ENCODE measurements around the gene NPR2. TPM values are rescaled to one million over a fixed set of nuclear protein-coding genes. Genes with fewer than 3 reads are reported as not detected.

NPR2 gene
- polyA plus RNA-seq, 1 donor (not counting 4 experiments of a cell fraction or from before 2014, with no cell fraction given), result 5.0 TPM

- peak within 1 kb of the TSS; percentile 85 for H3K4me2 ChIP-seq (ENCODE audit: control insufficient read depth, extremely low read depth, insufficient read depth, low read depth, low read length)
- H3K27ac ChIP-seq (ENCODE audit: control insufficient read depth, insufficient read depth, low read length), result peak within 1 kb of the TSS; percentile 75
- dilution Hi-C loops (cut with MboI; ENCODE audit: extremely low pct_ligation_motif_present, low sequenced_read_pairs), result no loop called here
- FAIRE-seq (peak; percentile 80), DNase-seq (ENCODE audit: low read depth, low spot score) (peak; percentile 79)
- no peaks in the 10 kb centered on the region for H3K9me1 ChIP-seq (ENCODE audit: control insufficient read depth, extremely low read depth, insufficient read depth, low read length)
- no peaks in the 10 kb centered on the region for H3K36me3 ChIP-seq (ENCODE audit: control insufficient read depth in 2 of 2, extremely low read depth in 1 of 2, insufficient read depth in 2 of 2, low read length in 2 of 2)
- no peaks in the 10 kb centered on the region for H4K20me1 ChIP-seq (ENCODE audit: control insufficient read depth, extremely low read depth, insufficient read depth, low read length)
- H3K27me3 ChIP-seq (ENCODE audit: control insufficient read depth, extremely low read depth, insufficient read depth, low read length), result no peaks in the 10 kb centered on the region
- no peak for TF ChIP-seq EZH2 (IDR thresholded peaks at IDR 0.05; ENCODE audit: low read length)
- TF ChIP-seq, protein P1, sequence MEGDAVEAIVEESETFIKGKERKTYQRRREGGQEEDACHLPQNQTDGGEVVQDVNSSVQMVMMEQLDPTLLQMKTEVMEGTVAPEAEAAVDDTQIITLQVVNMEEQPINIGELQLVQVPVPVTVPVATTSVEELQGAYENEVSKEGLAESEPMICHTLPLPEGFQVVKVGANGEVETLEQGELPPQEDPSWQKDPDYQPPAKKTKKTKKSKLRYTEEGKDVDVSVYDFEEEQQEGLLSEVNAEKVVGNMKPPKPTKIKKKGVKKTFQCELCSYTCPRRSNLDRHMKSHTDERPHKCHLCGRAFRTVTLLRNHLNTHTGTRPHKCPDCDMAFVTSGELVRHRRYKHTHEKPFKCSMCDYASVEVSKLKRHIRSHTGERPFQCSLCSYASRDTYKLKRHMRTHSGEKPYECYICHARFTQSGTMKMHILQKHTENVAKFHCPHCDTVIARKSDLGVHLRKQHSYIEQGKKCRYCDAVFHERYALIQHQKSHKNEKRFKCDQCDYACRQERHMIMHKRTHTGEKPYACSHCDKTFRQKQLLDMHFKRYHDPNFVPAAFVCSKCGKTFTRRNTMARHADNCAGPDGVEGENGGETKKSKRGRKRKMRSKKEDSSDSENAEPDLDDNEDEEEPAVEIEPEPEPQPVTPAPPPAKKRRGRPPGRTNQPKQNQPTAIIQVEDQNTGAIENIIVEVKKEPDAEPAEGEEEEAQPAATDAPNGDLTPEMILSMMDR (optimal IDR thresholded peaks at IDR 0.05 in 1 of 3, IDR thresholded peaks at IDR 0.05 in 1 of 3, conservative IDR thresholded peaks at IDR 0.05 in 1 of 3; ENCODE audit: extremely low read depth in 1 of 3, insufficient read depth in 2 of 3, low read length in 3 of 3), result no peak
- peak within 1 kb of the TSS; percentile 81 for H2AFZ ChIP-seq (ENCODE audit: control insufficient read depth, low read length)
- no peaks in the 10 kb centered on the region for H3K9me3 ChIP-seq (ENCODE audit: control insufficient read depth, low read depth, low read length)
- H3K4me3 ChIP-seq (ENCODE audit: control insufficient read depth in 2 of 3, extremely low read depth in 1 of 3, insufficient read depth in 2 of 3, low read depth in 1 of 3, low read length in 3 of 3), result peak within 1 kb of the TSS; percentile 73 to 76 (median 76)
- no peaks in the 10 kb centered on the region for H3K79me2 ChIP-seq (ENCODE audit: control insufficient read depth, insufficient read depth, low read length)
- H3K9ac ChIP-seq (ENCODE audit: control insufficient read depth, extremely low read depth, insufficient read depth, low read length), result peak within 1 kb of the TSS; percentile 82
- H3K4me1 ChIP-seq (ENCODE audit: control insufficient read depth, extremely low read depth, insufficient read depth, low read length), result peaks cover 18% of the 10 kb centered on the region
Observed at GRCh38 chr9:35814841-35815543, 23.6 kb downstream of the NPR2 start, which contains the start of gene HINT2. TSS of gene HINT2 (minus strand) at chr9:35815042. CDS start at chr9:35814979, 63 bp downstream.

DNA sequence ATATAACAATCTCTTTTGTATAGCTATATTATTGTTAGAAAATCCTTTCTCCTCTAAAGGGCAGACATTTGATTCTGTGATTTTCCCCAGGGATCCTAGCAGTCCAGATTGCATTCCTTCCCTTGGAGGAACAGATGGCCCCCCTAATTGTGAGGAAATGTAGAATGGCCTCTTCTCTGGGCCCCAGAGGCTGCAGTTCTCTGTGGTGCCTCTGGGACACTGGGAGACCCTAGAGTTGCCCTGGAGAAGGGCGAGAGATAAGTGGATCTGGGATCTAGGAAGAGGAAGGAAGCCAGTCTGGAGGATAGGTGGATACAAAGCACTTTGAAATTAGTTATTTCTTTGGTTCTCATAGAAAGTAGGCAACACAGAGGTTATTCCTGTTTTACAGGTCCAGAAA, 25.3 kb downstream of the NPR2 start:
- no peak overlapping the region for H3K4me3 ChIP-seq (ENCODE audit: control insufficient read depth in 2 of 3, extremely low read depth in 1 of 3, insufficient read depth in 2 of 3, low read depth in 1 of 3, low read length in 3 of 3)
- no peak overlapping the region for H2AFZ ChIP-seq (ENCODE audit: control insufficient read depth, low read length)
- TF ChIP-seq, protein P1 (optimal IDR thresholded peaks at IDR 0.05 in 1 of 3, IDR thresholded peaks at IDR 0.05 in 1 of 3, conservative IDR thresholded peaks at IDR 0.05 in 1 of 3; ENCODE audit: extremely low read depth in 1 of 3, insufficient read depth in 2 of 3, low read length in 3 of 3), result peak in 1 of 3 experiments; percentile 19
- TF ChIP-seq EZH2 (IDR thresholded peaks at IDR 0.05; ENCODE audit: low read length), result no peak
- H3K36me3 ChIP-seq (ENCODE audit: control insufficient read depth in 2 of 2, extremely low read depth in 1 of 2, insufficient read depth in 2 of 2, low read length in 2 of 2), result no peaks in the 10 kb centered on the region
- H3K9ac ChIP-seq (ENCODE audit: control insufficient read depth, extremely low read depth, insufficient read depth, low read length), result no peak overlapping the region
- peaks cover 16% of the 10 kb centered on the region for H3K4me1 ChIP-seq (ENCODE audit: control insufficient read depth, extremely low read depth, insufficient read depth, low read length)
- no peaks in the 10 kb centered on the region for H3K9me1 ChIP-seq (ENCODE audit: control insufficient read depth, extremely low read depth, insufficient read depth, low read length)
- no peak overlapping the region for H3K4me2 ChIP-seq (ENCODE audit: control insufficient read depth, extremely low read depth, insufficient read depth, low read depth, low read length)
- no peaks in the 10 kb centered on the region for H3K9me3 ChIP-seq (ENCODE audit: control insufficient read depth, low read depth, low read length)
- DNase-seq (ENCODE audit: low read depth, low spot score) (no peak), FAIRE-seq (no peak)
- no peaks in the 10 kb centered on the region for H4K20me1 ChIP-seq (ENCODE audit: control insufficient read depth, extremely low read depth, insufficient read depth, low read length)
- H3K27me3 ChIP-seq (ENCODE audit: control insufficient read depth, extremely low read depth, insufficient read depth, low read length), result no peaks in the 10 kb centered on the region
- H3K27ac ChIP-seq (ENCODE audit: control insufficient read depth, insufficient read depth, low read length), result no peak overlapping the region
- dilution Hi-C loops (cut with MboI; ENCODE audit: extremely low pct_ligation_motif_present, low sequenced_read_pairs), result no loop called here
- no peaks in the 10 kb centered on the region for H3K79me2 ChIP-seq (ENCODE audit: control insufficient read depth, insufficient read depth, low read length)

Data from keratinocyte (primary cell).